IPS-20b (cell line): ENCODE measurements around the gene MPIG6B.

Experiments
- H3K27ac ChIP-seq: one replicate; pipeline ENCODE4 v1.5.1; 2013; ENCODE audit warnings: low read length
- H3K27me3 ChIP-seq: 2 replicates; pipeline ENCODE4 v1.6.1; 2013; ENCODE audit warnings: mild to moderate bottlenecking, low read length, inconsistent platforms; ENCODE audit not compliant: insufficient read depth
- H3K36me3 ChIP-seq: 2 replicates; pipeline ENCODE4 v1.6.1; 2013; ENCODE audit warnings: low read depth, mild to moderate bottlenecking, inconsistent platforms, low read length, moderate library complexity; ENCODE audit not compliant: insufficient read depth
- H3K4me1 ChIP-seq: 2 replicates; pipeline ENCODE4 v1.6.1; 2013; ENCODE audit warnings: mild to moderate bottlenecking, control low read depth, inconsistent platforms, low read length, moderate library complexity; ENCODE audit not compliant: insufficient read depth
- H3K4me3 ChIP-seq: 2 replicates; pipeline ENCODE4 v1.5.1; 2013; ENCODE audit warnings: mild to moderate bottlenecking, low read length, inconsistent platforms
- H3K9ac ChIP-seq: 2 replicates; pipeline ENCODE4 v1.6.1; 2013; ENCODE audit warnings: low read depth, mild to moderate bottlenecking, inconsistent platforms, low read length, moderate library complexity
- H3K9me3 ChIP-seq: 2 replicates; pipeline ENCODE4 v1.6.1; 2013; ENCODE audit warnings: mild to moderate bottlenecking, low read depth, low read length, inconsistent platforms; ENCODE audit not compliant: insufficient read depth

Gene MPIG6B

GRCh38 chr6:31736021-31736767, 13.0 kb downstream of the MPIG6B start, which contains the start of gene CLIC1:
CLIC1 (minus strand) TSS chr6:31736530; CDS start chr6:31736300, 230 bp downstream.
- Histone ChIP-seq H3K9me3 (no peaks in the 10 kb centered on the region), H3K36me3 (peaks cover 35% of the 10 kb centered on the region), H3K27ac (peak within 1 kb of the TSS; percentile 84), H3K4me3 (peak within 1 kb of the TSS; percentile 71), H3K4me1 (peaks cover 34% of the 10 kb centered on the region), H3K9ac (peak within 1 kb of the TSS; percentile 73), H3K27me3 (no peaks in the 10 kb centered on the region)

GRCh38 chr6:31736768-31737314, 13.7 kb downstream of the MPIG6B start:
- peaks cover 35% of the 10 kb centered on the region for H3K36me3 ChIP-seq
- H3K9ac ChIP-seq: peak overlapping the region; percentile 73; the same call in 1 of the 2 replicates
- peak overlapping the region; percentile 84 for H3K27ac ChIP-seq
- H3K4me1 ChIP-seq: peaks cover 34% of the 10 kb centered on the region
- H3K27me3 ChIP-seq: no peaks in the 10 kb centered on the region
- no peaks in the 10 kb centered on the region for H3K9me3 ChIP-seq
- H3K4me3 ChIP-seq: peak overlapping the region; percentile 71

- Histone ChIP-seq H3K4me3 (peak overlapping the region; percentile 44; the same call in 1 of the 2 replicates), H3K36me3 (peaks cover 30% of the 10 kb centered on the region), H3K9ac (peak overlapping the region; percentile 73; the same call in 1 of the 2 replicates), H3K27ac (no peak overlapping the region), H3K9me3 (no peaks in the 10 kb centered on the region), H3K27me3 (no peaks in the 10 kb centered on the region), H3K4me1 (peaks cover 34% of the 10 kb centered on the region)
Observed at GRCh38 chr6:31737315-31737990, 14.3 kb downstream of the MPIG6B start.

DNA sequence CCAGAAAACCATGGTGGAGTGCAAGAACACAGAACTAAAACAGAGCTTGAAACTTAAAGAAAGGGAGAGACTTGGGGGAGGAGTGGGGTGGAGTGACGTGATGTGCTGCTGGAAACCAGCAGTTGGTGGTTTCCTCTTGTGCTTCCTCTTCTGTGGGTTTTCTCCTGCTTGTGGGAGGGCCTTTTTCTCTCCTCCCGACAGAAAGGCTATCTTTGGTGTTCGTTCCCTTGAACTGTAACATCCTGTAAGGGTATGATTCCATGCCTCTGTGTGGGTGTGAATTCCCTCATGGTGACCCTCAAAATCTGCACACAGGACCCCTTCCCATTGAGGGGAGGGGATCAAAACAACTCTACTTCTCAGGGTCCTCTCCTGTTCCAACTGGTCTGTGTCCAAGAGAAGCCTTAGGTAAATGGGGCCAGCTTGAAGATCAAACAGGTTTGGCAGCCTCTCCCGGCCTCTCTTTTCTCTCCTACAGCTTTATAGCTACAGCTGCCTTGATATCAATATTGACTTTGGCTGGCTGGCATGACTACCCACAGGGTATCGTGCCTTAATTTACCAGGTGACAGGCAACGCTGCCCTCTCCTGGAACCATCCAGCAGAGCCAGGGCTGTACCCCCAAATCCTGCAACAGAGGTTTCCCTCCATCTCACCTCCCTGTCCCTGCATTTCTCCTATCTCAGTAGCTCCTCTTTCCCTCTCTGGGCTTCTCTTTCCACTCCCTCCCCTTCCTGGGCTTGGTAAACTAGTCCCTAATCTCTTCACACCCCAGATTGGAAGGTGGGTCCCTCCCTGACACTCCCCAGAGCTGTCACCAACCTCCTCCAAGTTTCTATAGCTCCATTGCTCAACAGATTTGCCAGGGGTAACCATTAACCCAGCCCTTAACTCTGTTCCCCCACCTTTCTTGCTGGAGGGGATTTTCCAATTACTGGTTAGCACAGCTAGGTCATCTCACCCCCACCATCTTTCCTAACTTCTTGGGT, 15.1 kb downstream of the MPIG6B start:
- H3K27me3 ChIP-seq: no peaks in the 10 kb centered on the region
- peaks cover 22% of the 10 kb centered on the region for H3K36me3 ChIP-seq
- peaks cover 34% of the 10 kb centered on the region for H3K4me1 ChIP-seq
- H3K9me3 ChIP-seq: no peaks in the 10 kb centered on the region
- H3K9ac ChIP-seq: peak overlapping the region; percentile 73; the same call in 1 of the 2 replicates
- peak overlapping the region; percentile 44; the same call in 1 of the 2 replicates for H3K4me3 ChIP-seq
- H3K27ac ChIP-seq: no peak overlapping the region

DNA sequence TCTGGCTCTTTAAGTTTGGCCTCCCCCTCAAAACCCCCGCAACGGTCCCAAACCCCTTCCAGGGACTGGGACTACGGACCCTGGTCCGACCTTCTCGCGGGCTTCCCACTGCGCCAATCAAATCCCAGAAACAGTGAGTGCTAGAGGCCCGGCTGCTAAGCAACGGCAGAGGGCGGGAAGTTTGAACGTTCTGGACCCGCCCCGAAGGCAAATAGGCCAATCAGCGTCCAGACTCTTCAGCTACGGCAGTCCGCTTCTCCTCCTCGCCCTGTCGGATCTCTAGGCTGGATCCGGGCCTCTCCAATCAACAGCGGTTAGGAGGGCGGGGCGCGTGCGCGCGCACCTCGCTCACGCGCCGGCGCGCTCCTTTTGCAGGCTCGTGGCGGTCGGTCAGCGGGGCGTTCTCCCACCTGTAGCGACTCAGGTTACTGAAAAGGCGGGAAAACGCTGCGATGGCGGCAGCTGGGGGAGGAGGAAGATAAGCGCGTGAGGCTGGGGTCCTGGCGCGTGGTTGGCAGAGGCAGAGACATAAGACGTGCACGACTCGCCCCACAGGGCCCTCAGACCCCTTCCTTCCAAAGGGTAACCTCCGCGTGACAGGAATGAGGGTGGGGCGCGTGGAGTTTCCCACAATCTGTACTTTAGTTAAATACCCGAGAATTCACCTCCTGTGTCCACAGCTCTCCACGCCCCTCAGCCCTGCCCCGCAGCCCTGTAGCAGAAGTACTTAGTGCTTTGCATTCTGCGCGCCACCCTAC, 16.6 kb downstream of the MPIG6B start, which contains the start of gene MSH5:
TSS of gene MSH5 (plus strand) at position 367 of the 758 bp plus-strand sequence. CDS start 462 bp downstream, outside the sequence.
- Histone ChIP-seq H3K27ac (peak within 1 kb of the TSS; percentile 90), H3K4me1 (peaks cover 28% of the 10 kb centered on the region), H3K9me3 (no peaks in the 10 kb centered on the region), H3K9ac (peak within 1 kb of the TSS; percentile 91), H3K36me3 (peaks cover 11% of the 10 kb centered on the region), H3K4me3 (peak within 1 kb of the TSS; percentile 64), H3K27me3 (no peaks in the 10 kb centered on the region)

DNA sequence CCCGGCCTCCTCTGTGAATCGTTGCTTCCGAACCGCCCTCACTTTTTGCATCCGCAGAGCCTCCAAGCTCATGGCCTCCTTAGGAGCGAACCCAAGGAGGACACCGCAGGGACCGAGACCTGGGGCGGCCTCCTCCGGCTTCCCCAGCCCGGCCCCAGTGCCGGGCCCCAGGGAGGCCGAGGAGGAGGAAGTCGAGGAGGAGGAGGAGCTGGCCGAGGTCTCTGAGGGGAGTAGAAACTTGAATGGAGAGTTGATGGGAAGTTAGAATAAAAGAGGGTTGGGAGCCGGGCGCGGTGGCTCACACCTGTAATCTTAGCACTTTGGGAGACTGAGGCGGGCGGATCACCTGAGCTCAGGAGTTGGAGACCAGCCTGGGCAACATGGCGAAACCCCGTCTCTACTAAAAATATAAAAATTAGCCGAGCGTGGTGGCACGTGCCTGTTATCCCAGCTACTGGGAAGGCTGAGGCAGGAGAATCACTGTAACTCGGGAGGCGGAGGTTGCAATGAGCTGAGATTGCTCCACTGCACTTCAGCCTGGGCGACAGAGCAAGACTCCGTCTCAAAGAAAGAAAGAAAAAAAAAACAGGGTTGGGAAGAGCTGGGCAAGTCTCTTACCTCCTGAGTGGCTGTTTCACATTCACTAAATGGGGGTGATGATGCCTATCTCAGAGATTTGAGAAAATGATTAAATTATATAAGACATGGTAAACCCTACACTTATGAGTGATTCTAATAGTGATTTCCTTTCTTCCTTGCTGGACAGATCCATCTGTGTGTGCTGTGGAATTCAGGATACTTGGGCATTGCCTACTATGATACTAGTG, 17.4 kb downstream of the MPIG6B start:
- Histone ChIP-seq H3K9ac (peak overlapping the region; percentile 91), H3K36me3 (peaks cover 11% of the 10 kb centered on the region), H3K4me1 (peaks cover 28% of the 10 kb centered on the region), H3K27ac (peak overlapping the region; percentile 90), H3K9me3 (no peaks in the 10 kb centered on the region), H3K27me3 (no peaks in the 10 kb centered on the region), H3K4me3 (peak overlapping the region; percentile 64)

GRCh38 chr6:31741815-31742214, 18.6 kb downstream of the MPIG6B start:
- Histone ChIP-seq H3K36me3 (peaks cover 11% of the 10 kb centered on the region), H3K4me3 (no peak overlapping the region), H3K27ac (no peak overlapping the region), H3K4me1 (peaks cover 25% of the 10 kb centered on the region), H3K9me3 (no peaks in the 10 kb centered on the region), H3K27me3 (no peaks in the 10 kb centered on the region), H3K9ac (no peak overlapping the region)

DNA sequence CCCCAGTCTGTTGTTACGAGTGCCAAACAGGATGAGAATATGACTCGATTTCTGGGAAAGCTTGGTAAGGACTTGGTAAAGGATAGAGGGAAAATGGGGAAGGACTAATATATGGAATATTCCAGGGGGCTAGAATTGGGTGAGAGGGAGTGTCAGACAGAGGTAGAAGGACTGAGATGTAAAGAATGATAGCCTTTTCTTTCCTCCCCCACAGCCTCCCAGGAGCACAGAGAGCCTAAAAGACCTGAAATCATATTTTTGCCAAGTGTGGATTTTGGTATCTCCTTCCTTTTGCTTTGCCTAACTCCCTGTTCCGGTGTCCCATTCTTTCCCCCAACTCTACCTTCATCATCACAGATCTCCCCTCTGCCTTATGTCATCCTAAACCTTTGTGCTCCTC, 19.7 kb downstream of the MPIG6B start:
- Histone ChIP-seq H3K27ac (no peak overlapping the region), H3K4me1 (peaks cover 15% of the 10 kb centered on the region), H3K27me3 (no peaks in the 10 kb centered on the region), H3K9me3 (no peaks in the 10 kb centered on the region), H3K36me3 (peaks cover 16% of the 10 kb centered on the region), H3K4me3 (no peak overlapping the region), H3K9ac (no peak overlapping the region)

DNA sequence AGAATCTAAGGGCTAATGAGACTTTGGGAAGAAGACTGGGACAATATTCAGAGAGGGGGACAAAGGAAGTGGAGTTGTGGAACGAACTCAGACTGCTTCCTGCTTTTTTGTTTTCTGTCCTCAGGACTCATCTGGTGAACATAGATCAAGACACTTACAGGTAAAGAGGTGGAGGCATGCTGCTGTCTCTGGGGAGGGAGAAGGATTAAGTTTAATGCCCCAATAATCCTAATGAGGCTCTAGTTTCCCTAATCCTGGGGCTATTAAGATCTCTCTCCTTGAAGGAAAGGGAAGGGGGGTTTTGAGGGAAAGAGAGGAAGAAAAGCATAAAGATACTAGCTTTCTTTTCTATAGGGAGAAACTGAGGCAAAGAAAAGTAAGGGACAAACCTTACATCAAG, 21.2 kb downstream of the MPIG6B start:
- Histone ChIP-seq H3K27me3 (no peaks in the 10 kb centered on the region), H3K27ac (no peak overlapping the region), H3K4me3 (no peak overlapping the region), H3K4me1 (peaks cover 3% of the 10 kb centered on the region; the same call in 1 of the 2 replicates), H3K9ac (no peak overlapping the region), H3K36me3 (peaks cover 16% of the 10 kb centered on the region), H3K9me3 (no peaks in the 10 kb centered on the region)
